ENCODE data around the gene ZNF296.

Gene ZNF296

DNA sequence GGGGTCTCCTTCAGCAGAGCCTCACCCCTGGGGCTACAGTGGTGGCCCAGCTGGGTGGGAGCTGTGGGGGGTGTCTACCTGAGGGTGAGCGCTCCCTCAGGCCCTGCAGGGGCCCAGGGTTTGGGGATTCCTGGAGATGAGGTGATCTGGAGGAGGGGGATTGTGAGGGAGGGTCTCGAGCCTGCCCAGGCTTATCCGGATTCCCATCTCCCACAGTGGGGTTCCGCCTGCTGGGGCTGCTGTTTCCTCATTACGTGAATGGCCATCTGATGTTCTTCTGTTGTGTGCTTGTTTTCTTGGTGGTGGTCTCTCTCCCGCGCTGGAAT lies 21.1 kb upstream of the ZNF296 start:
- DNase-seq (ENCODE audit: extremely low read depth, low read depth), result no peak
- TF ChIP-seq, protein P1, sequence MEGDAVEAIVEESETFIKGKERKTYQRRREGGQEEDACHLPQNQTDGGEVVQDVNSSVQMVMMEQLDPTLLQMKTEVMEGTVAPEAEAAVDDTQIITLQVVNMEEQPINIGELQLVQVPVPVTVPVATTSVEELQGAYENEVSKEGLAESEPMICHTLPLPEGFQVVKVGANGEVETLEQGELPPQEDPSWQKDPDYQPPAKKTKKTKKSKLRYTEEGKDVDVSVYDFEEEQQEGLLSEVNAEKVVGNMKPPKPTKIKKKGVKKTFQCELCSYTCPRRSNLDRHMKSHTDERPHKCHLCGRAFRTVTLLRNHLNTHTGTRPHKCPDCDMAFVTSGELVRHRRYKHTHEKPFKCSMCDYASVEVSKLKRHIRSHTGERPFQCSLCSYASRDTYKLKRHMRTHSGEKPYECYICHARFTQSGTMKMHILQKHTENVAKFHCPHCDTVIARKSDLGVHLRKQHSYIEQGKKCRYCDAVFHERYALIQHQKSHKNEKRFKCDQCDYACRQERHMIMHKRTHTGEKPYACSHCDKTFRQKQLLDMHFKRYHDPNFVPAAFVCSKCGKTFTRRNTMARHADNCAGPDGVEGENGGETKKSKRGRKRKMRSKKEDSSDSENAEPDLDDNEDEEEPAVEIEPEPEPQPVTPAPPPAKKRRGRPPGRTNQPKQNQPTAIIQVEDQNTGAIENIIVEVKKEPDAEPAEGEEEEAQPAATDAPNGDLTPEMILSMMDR (IDR thresholded peaks at IDR 0.05; ENCODE audit: low read depth, low read length), result no peak

DNA sequence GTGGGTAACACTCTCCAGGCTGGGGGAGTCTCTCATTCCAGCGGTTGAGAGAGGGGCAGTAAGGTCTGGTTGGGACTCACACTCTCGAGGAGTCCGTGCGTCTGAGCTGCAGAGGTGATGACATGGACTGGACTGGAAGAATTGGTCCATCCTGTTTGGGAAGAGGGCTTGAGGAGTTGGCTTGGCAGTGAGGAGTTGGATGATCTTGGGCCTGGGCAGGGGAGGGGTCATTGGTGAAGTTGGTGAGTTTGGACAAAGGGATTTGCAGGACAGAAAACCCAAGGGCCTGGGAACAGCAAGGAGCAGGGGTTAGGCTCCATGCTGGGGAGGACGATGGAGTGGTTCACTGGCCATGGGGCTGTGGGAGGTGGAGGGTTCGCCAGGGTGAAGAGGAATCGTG lies 20.4 kb upstream of the ZNF296 start:
- TF ChIP-seq, protein P1 (IDR thresholded peaks at IDR 0.05; ENCODE audit: low read depth, low read length), result no peak
- DNase-seq (ENCODE audit: extremely low read depth, low read depth), result no peak

DNA sequence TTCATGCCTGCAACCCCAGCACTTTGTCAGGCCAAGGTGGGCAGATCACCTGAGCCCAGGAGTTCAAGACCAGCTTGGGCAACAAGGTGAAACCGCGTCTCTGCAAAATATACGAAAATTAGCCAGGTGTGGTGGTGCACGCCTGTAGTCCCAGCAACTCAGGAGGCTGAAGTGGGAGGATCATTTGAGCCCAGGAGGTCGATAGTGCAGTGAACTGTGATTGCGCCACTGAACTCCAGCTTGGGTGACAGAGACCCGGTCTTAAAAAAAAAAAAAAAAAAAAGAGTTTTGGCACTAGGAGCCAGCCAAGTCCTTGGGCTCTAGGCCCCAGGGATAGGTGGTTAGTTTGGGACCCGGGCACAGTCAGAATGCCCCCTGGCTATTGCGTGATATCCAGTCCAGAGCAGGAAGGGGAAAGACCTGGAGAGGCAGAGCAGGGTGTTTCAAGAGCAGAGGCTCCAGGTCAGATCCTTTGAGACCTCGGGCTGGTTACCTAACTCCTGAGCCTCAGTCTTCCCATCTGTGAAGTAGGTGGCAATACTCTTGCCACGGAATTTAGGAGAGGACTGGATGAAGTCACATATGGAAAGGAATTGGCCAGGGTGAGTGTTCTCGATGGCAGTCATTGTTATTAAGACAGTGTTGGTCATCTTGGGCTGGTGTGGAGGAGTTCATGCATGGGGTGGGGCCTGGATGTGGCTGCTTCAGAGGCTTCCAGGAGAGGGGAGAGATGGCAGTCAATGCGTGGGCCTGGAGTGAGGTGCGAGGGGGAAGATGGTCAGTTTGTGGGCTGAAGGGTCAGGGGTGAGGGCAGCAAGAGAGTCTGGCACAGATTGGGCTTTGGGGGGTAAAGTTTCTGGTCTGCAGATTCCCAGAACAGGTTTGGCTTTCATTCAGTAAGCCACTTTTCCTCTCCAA lies 19.5 kb upstream of the ZNF296 start:
- TF ChIP-seq, protein P1 (IDR thresholded peaks at IDR 0.05; ENCODE audit: low read depth, low read length), result no peak
- DNase-seq (ENCODE audit: extremely low read depth, low read depth), result no peak

DNA sequence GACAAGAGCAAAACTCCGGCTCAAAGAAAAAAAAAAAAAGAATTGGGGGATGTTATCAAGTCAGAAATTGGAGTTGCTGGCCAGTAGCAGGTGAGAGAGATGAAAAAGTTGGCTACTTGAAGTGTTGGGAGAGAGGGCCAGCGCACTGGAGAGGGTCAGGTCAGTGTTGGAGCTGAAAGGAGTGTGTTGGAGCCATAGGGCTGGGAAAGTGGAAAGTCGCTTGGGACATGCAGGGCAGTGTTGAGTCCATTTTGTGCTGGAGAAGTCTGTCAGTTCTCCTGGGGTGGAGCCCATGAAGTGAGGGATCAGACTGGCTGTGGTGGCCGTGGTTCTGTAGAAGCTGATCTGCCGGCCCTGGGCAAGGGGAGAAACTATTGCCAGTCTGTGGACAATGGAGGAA lies 18.4 kb upstream of the ZNF296 start:
- TF ChIP-seq, protein P1 (IDR thresholded peaks at IDR 0.05; ENCODE audit: low read depth, low read length), result no peak
- DNase-seq (ENCODE audit: extremely low read depth, low read depth), result no peak

DNA sequence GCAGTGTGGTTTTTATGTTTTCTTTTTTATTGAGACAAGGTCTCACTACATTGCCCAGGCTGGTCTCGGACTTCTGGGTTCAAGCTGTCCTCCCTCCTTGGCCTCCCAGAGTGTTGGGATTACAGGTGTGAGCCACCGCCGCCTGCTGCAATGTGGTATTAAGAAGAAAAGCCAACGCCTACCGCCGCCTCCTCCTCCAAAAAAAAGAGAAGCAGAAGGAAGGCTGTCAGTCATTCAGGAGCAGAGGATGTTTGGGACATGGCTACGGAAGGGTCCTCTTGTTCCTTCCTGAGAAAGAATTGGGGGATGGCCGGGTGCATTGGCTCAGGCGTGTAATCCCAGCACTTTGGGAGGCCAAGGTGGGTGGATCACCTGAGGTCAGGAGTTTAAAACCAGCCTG lies 17.9 kb upstream of the ZNF296 start:
- no peak for DNase-seq (ENCODE audit: extremely low read depth, low read depth)
- TF ChIP-seq, protein P1 (IDR thresholded peaks at IDR 0.05; ENCODE audit: low read depth, low read length), result no peak

DNA sequence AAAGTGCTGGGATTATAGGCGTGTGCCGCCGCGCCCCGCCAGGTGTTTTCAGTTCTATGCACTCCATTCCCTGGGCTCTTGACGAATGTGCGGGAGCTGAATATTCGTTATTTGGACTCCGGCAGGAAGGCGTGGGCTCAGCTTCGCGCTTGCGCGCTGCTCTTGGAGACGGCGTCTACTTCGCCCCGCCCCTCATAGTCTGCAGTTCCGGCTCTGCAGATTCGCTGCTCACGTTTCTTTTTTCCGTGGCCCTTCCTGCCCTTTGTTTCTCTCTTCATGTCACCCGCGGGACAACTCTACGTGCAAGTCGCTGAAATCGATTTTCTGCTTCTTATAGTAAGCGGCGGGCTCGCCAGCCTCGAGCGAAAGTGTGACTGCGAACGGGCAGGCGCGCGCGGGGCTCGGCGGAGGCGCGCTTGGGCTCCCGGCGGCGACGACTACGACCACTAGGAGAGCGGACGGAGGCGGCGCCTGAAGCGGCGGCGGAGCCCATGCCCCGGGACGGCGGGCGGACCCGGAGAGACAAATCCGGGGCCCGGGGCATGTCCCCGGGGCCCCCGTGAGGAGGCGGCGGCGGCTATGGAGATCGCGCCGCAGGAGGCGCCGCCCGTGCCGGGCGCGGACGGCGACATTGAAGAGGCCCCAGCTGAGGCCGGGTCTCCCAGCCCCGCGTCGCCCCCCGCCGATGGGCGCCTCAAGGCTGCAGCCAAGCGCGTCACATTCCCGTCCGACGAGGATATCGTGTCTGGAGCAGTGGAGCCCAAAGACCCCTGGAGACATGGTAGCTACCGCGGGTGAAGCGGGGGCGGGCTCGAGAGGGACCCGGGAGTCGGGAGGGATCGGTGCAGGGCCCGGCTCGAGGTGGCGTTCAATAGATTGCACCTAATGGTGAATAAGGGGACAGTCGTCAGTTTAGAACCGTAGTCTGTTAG lies 16.7 kb upstream of the ZNF296 start, which contains the start of gene PPP1R37:
Gene PPP1R37 (plus strand): TSS at position 433 of the 932 bp plus-strand sequence. CDS start 147 bp downstream, at position 580.
- DNase-seq (ENCODE audit: extremely low read depth, low read depth), result peak; percentile 91
- TF ChIP-seq, protein P1 (IDR thresholded peaks at IDR 0.05; ENCODE audit: low read depth, low read length), result no peak

Data from AG09319 (cell line).